K562 (cell line): ENCODE data around the gene OPRD1. TPM values are rescaled to one million over a fixed set of nuclear protein-coding genes. Genes with fewer than 3 reads are reported as not detected.

Experiments used
- ATAC-seq: fragments of 200-7000 bp; cut with Tn5 transposase; 3 replicates; pipeline ENCODE4 v1.9.1; 2020; ENCODE audit warnings: moderate library complexity
- BruUV-seq: library from RNA; stranded (reverse); fragments of 400-500 nt; replicated peaks from 2 replicates; lab custom pipeline; 2021; lab: Mats Ljungman, UMichigan
- CTCF ChIA-PET: fragments of 300-600 bp; formaldehyde crosslinking; extraction: SDS; loops from one replicate; lab custom pipeline; 2021; ENCODE audit warnings: low intra/inter-chr PET ratio; lab: Yijun Ruan, JAX
- POLR2A ChIA-PET: fragments of 300-600, 350-650 bp; sonication (Branson Sonifier 250); formaldehyde crosslinking; extraction: SDS; loops from one replicate; lab custom pipeline; 2021; ENCODE audit warnings: antibody characterized with exemption, inconsistent platforms; lab: Yijun Ruan, JAX
- DNase-seq, 4 experiments: peaks; one replicate each; pipeline versions ENCODE4 v3.0.0 to v3.0.0-alpha.2; 2011 to 2018; ENCODE audit warnings: low spot score in 3 of 4, mixed read lengths in 3 of 4; ENCODE audit errors: extremely low read depth in 1 of 4
- FAIRE-seq: peaks from 2 replicates; lab custom pipeline; 2011; peaks lifted over from hg19 to GRCh38; lab: Jason Lieb, UNC
- H2AFZ ChIP-seq: 2 replicates; pipeline ENCODE4 v1.6.0; 2011; ENCODE audit warnings: low read depth, low read length, control low read depth, inconsistent platforms
- H3K27ac ChIP-seq: fragments of 200-600 bp; 3 replicates; pipeline ENCODE4 v1.8.0; 2011; ENCODE audit warnings: low read depth, mild to moderate bottlenecking, control low read depth, inconsistent platforms, low read length, moderate library complexity, mixed read lengths; ENCODE audit errors: extremely low read depth
- H3K27me3 ChIP-seq, 2 experiments: fragments of 300-600 bp in 1 of 2; 2 replicates in 1 of 2; 3 replicates in 1 of 2; pipeline versions ENCODE4 v1.6.0 to v1.8.0; 2011; ENCODE audit warnings: inconsistent platforms in 2 of 2, low read length in 2 of 2, mild to moderate bottlenecking in 1 of 2, mixed read lengths in 1 of 2, moderate library complexity in 1 of 2; ENCODE audit not compliant: control insufficient read depth in 2 of 2, insufficient read depth in 2 of 2
- H3K36me3 ChIP-seq: fragments of 300-600 bp; 3 replicates; pipeline ENCODE4 v1.8.0; 2011; ENCODE audit warnings: mild to moderate bottlenecking, low read length, inconsistent platforms; ENCODE audit not compliant: control insufficient read depth, insufficient read depth
- H3K4me1 ChIP-seq, 2 experiments: fragments of 200-600 bp in 1 of 2; replicated peaks in 1 of 2; 2 replicates in 1 of 2; 3 replicates in 1 of 2; pipeline versions ENCODE4 v1.5.1 to v1.8.0; 2011; ENCODE audit warnings: inconsistent platforms in 2 of 2, low read length in 2 of 2, mild to moderate bottlenecking in 1 of 2, mixed read lengths in 1 of 2, moderate library complexity in 1 of 2; ENCODE audit not compliant: control insufficient read depth in 2 of 2, insufficient read depth in 2 of 2
- H3K4me2 ChIP-seq: 2 replicates; pipeline ENCODE4 v1.6.1; 2011; ENCODE audit warnings: low read length, control low read depth, inconsistent platforms, mixed read lengths; ENCODE audit not compliant: insufficient read depth
- H3K4me3 ChIP-seq: fragments of 200-600 bp; sonication (generic), shearing (Covaris generic); 2 replicates; pipeline ENCODE4 v1.5.1; 2016; ENCODE audit warnings: control low read depth, inconsistent platforms
- H3K79me2 ChIP-seq: fragments of 200-600 bp; 3 replicates; pipeline ENCODE4 v1.8.0; 2011; ENCODE audit warnings: low read length, inconsistent platforms; ENCODE audit not compliant: control insufficient read depth, insufficient read depth
- H3K9ac ChIP-seq, 2 experiments: 2 replicates each; pipeline versions ENCODE4 v1.6.0 to v1.6.1; 2011; ENCODE audit warnings: low read depth in 2 of 2, low read length in 2 of 2, control low read depth in 1 of 2, inconsistent platforms in 1 of 2, mild to moderate bottlenecking in 1 of 2, mixed read lengths in 1 of 2; ENCODE audit not compliant: insufficient read depth in 1 of 2
- H3K9me1 ChIP-seq: one replicate; pipeline ENCODE4 v1.6.0; 2011; ENCODE audit warnings: inconsistent platforms, mild to moderate bottlenecking, low read length, moderate library complexity; ENCODE audit not compliant: control insufficient read depth, insufficient read depth
- H3K9me3 ChIP-seq: replicated peaks from 2 replicates; pipeline ENCODE4 v1.5.1; 2011; ENCODE audit warnings: low read depth, low read length, inconsistent platforms; ENCODE audit not compliant: control insufficient read depth, insufficient read depth
- H4K20me1 ChIP-seq: replicated peaks from 2 replicates; pipeline ENCODE4 v1.6.1; 2011; ENCODE audit warnings: low read length, inconsistent platforms, mixed read lengths; ENCODE audit not compliant: control insufficient read depth, insufficient read depth
- CREB3L1 ChIP-seq: fragments of 450-650 bp; IDR thresholded peaks from 2 replicates; pipeline ENCODE4 v1.6.1; 2014; ENCODE audit warnings: low read depth, mild to moderate bottlenecking, moderate library complexity, borderline replicate concordance
- GMEB1 ChIP-seq: fragments of 250-450 bp; sonication (Bioruptor Pico); IDR thresholded peaks from 2 replicates; pipeline ENCODE4 v1.4.0; 2020; ENCODE audit warnings: mild to moderate bottlenecking
- HCFC1 ChIP-seq: IDR thresholded peaks from 2 replicates; pipeline ENCODE4 v1.6.1; 2012; ENCODE audit warnings: low read depth, low read length, improper control_type of control experiment
- HES1 ChIP-seq: fragments of 450-650 bp; IDR thresholded peaks from 2 replicates; pipeline ENCODE4 v1.6.1; 2016; ENCODE audit warnings: low read depth, mild to moderate bottlenecking, moderate library complexity
- MAZ ChIP-seq, 2 experiments: fragments of 450-650 bp in 1 of 2; sonication (generic) in 1 of 2; formaldehyde crosslinking; IDR thresholded peaks in 1 of 2; conservative IDR thresholded peaks in 1 of 2; 2 replicates each; pipeline versions ENCODE4 v1.4.0 to v1.5.0; 2020; ENCODE audit warnings: mild to moderate bottlenecking in 1 of 2, missing genetic modification reagents in 1 of 2
- MCM5 ChIP-seq: fragments of 450-650 bp; IDR thresholded peaks from 2 replicates; pipeline ENCODE4 v1.6.1; 2016; ENCODE audit warnings: low read depth
- NCOA1 ChIP-seq: fragments of 450-650 bp; IDR thresholded peaks from 2 replicates; pipeline ENCODE4 v1.6.1; 2016; ENCODE audit warnings: low read depth
- NELFE ChIP-seq: IDR thresholded peaks from 2 replicates; pipeline ENCODE4 v1.6.1; 2011; ENCODE audit warnings: mild to moderate bottlenecking; ENCODE audit not compliant: insufficient read depth, insufficient read length
- PCBP2 ChIP-seq: fragments of 200-400 bp; formaldehyde crosslinking; IDR thresholded peaks from 2 replicates; pipeline ENCODE4 v1.6.1; 2018; ENCODE audit warnings: low read length, low read depth, mild to moderate bottlenecking, moderate library complexity; ENCODE audit not compliant: poor library complexity, severe bottlenecking
- POLR2G ChIP-seq: fragments of 200-400 bp; formaldehyde crosslinking; IDR thresholded peaks from 2 replicates; pipeline ENCODE4 v1.6.1; 2017; ENCODE audit warnings: low read depth, mild to moderate bottlenecking, antibody characterized with exemption, low read length, moderate library complexity
- PPARD ChIP-seq: fragments of 250-450 bp; sonication (Bioruptor Pico); IDR thresholded peaks from 2 replicates; pipeline ENCODE4 v1.8.0; 2022; ENCODE audit warnings: inconsistent platforms, mild to moderate bottlenecking, moderate library complexity
- SIX5 ChIP-seq, 2 experiments: IDR thresholded peaks; 2 replicates each; pipeline ENCODE4 v1.6.1; 2011; ENCODE audit warnings: low read length in 2 of 2, borderline replicate concordance in 1 of 2, low read depth in 1 of 2, mild to moderate bottlenecking in 1 of 2, moderate library complexity in 1 of 2; ENCODE audit not compliant: insufficient read depth in 1 of 2
- SLC30A9 ChIP-seq: fragments of 250-450 bp; sonication (Bioruptor Pico); IDR thresholded peaks from 2 replicates; pipeline ENCODE4 v1.8.0; 2022; ENCODE audit warnings: mild to moderate bottlenecking, moderate library complexity
- SOX6 ChIP-seq: fragments of 450-650 bp; IDR thresholded peaks from 2 replicates; pipeline ENCODE4 v1.6.1; 2014; ENCODE audit warnings: mild to moderate bottlenecking
- THRB ChIP-seq: fragments of 450-650 bp; formaldehyde crosslinking; conservative IDR thresholded peaks from 2 replicates; pipeline ENCODE4 v1.4.0; 2022; ENCODE audit warnings: mild to moderate bottlenecking, missing genetic modification characterization
- TRIM28 ChIP-seq: fragments of 450-650 bp; IDR thresholded peaks from 2 replicates; pipeline ENCODE4 v1.6.1; 2017
- XRCC3 ChIP-seq: fragments of 450-650 bp; IDR thresholded peaks from 2 replicates; pipeline ENCODE4 v1.6.1; 2017; ENCODE audit warnings: mild to moderate bottlenecking, moderate library complexity
- ZNF274 ChIP-seq: IDR thresholded peaks from 2 replicates; pipeline ENCODE4 v1.6.1; 2011; ENCODE audit warnings: low read depth, mild to moderate bottlenecking, low read length, moderate library complexity, borderline replicate concordance
- ZNF778 ChIP-seq: fragments of 450-650 bp; formaldehyde crosslinking; IDR thresholded peaks from 2 replicates; pipeline ENCODE4 v1.4.0; 2020; ENCODE audit warnings: mild to moderate bottlenecking, moderate library complexity
- ZSCAN29 ChIP-seq: fragments of 450-650 bp; IDR thresholded peaks from 2 replicates; pipeline ENCODE4 v1.6.1; 2017
- WGBS: fragments of 100-300 bp; shearing (Covaris generic); methylation state at CpG from one replicate; pipeline ENCODE4 v1.1.6; 2016; ENCODE audit warnings: low coverage, mixed read lengths; ENCODE audit not compliant: insufficient coverage; ENCODE audit errors: missing lambda C conversion rate; 5-methylcytosine and 5-hydroxymethylcytosine counted together
- in situ Hi-C: fragments of 300-500 bp; cut with MboI; formaldehyde crosslinking; loops from 4 replicates; pipeline ENCODE4 v1.15.0; 2018; ENCODE audit warnings: inconsistent platforms, mixed read lengths
- intact Hi-C: fragments of 100-400 bp; cut with micrococcal nuclease; formaldehyde crosslinking; loops from 2 replicates; pipeline ENCODE4 v1.14.2; 2022
- polyA plus RNA-seq, 8 experiments: library from polyadenylated mRNA; depleted of rRNA in 4 of 8; stranded (reverse) in 5 of 8; unstranded in 3 of 8; fragments of >200 nt; fragmentation: Nextera tagmentation in 2 of 8; fragmentation: Illumina TruSeq in 1 of 8; extraction: Ambion mirVana in 2 of 8; extraction: Trizol in 1 of 8; gene quantifications; 2 replicates each; pipeline versions ENCODE4 v1.2.1 to v1.2.3, GENCODE V29; 2011 to 2014; ENCODE audit warnings: inconsistent platforms in 1 of 8, missing spikeins in 1 of 8
- total RNA-seq, 7 experiments: library from RNA; depleted of rRNA in 6 of 7; stranded (reverse); fragments of >200 nt in 6 of 7; fragmentation: Illumina TruSeq in 2 of 7; extraction: Trizol in 2 of 7; gene quantifications; 2 replicates each; pipeline versions ENCODE4 v1.2.1 to v1.2.3, GENCODE V29; 2011 to 2021; ENCODE audit warnings: low replicate concordance in 1 of 7

OPRD1 gene
- total and polyA plus RNA-seq, 9 of the 15 experiments (the other 6 are each of a cell fraction or from before 2014, with no cell fraction given) = under 0.01 to 0.03 (median under 0.01) TPM; not detected in 6

- in situ Hi-C loops (no loop called here), intact Hi-C loops (no loop called here)
- Histone ChIP-seq H3K9me1 (no peaks in the 10 kb centered on the region), H3K9ac (no peak overlapping the region), H3K79me2 (no peaks in the 10 kb centered on the region), H3K27me3 (no peaks in the 10 kb centered on the region), H3K4me3 (no peak overlapping the region), H3K27ac (no peak overlapping the region), H3K36me3 (peaks cover 28% of the 10 kb centered on the region; the same call in 2 of the 3 replicates), H4K20me1 (no peaks in the 10 kb centered on the region), H3K4me2 (no peak overlapping the region), H3K4me1 (peaks cover under 1 to 7% of the 10 kb centered on the region in 2 experiments; a peak in 4 of 5 replicates), H3K9me3 (no peaks in the 10 kb centered on the region), H2AFZ (no peak overlapping the region)
- BruUV-seq = no TSS peak
- POLR2A ChIA-PET = interaction anchor here (0.6 to 4.6 kb wide), 9 partner anchors 11 to 1085 kb away, joined by 3 to 29 read pairs (median 3); partner anchors contain the start of gene TAF12
- CTCF ChIA-PET = interaction anchor here (0.7 kb wide), 1 partner anchor 33 kb away, joined by 3 read pairs; no protein-coding TSS in a partner anchor
- WGBS = 92% methylated on average over 17 of the region's 17 CpGs
- ATAC-seq = no peak
- no peak for FAIRE-seq
- no peak for DNase-seq
- TF ChIP-seq HCFC1 = no peak
- no peak for TF ChIP-seq HES1
- no peak for TF ChIP-seq PPARD (CRISPR knock-in tag)
- TF ChIP-seq SLC30A9 (CRISPR knock-in tag) = no peak
- no peak for TF ChIP-seq NCOA1
- TF ChIP-seq PCBP2 = no peak
- TF ChIP-seq POLR2G = no peak
- TF ChIP-seq ZNF274 = no peak
- TF ChIP-seq GMEB1 (CRISPR knock-in tag) = no peak
- TF ChIP-seq ZSCAN29 = no peak
- no peak for TF ChIP-seq MCM5
- TF ChIP-seq CREB3L1 = no peak
- no peak for TF ChIP-seq SIX5 (IDR thresholded peaks at IDR 0.05; ENCODE audit: borderline replicate concordance in 1 of 2, insufficient read depth in 1 of 2, low read depth in 1 of 2, low read length in 2 of 2)
- TF ChIP-seq XRCC3 = no peak
- no peak for TF ChIP-seq TRIM28
- TF ChIP-seq NELFE = no peak
- no peak for TF ChIP-seq THRB
- TF ChIP-seq ZNF778 (CRISPR knock-in tag) = no peak
- TF ChIP-seq SOX6 = no peak
- TF ChIP-seq MAZ (CRISPR knock-in tag; conservative IDR thresholded peaks at IDR 0.05 in 1 of 2, IDR thresholded peaks at IDR 0.05 in 1 of 2) = no peak
Observed at GRCh38 chr1:28776341-28776740, 35.6 kb upstream of the OPRD1 start.
